ENCODE data around the gene EEF1A1. TPM values are rescaled to one million over a fixed set of nuclear protein-coding genes. Genes with fewer than 3 reads are reported as not detected.

Gene EEF1A1
- polyA plus RNA-seq, 1 of the 3 experiments (the other 2 are of a cell fraction): 10,787 TPM

- CTCF ChIA-PET: interaction anchor here (0.7 kb wide), 1 partner anchor 21 kb away, joined by 3 read pairs; no protein-coding TSS in a partner anchor
- Histone ChIP-seq H3K4me2 (no peak overlapping the region), H3K4me1 (ENCODE audit: control insufficient read depth in 1 of 2, insufficient read depth in 2 of 2, low read depth in 1 of 2, low read length in 1 of 2) (peaks cover 0 to 6% of the 10 kb centered on the region in 2 experiments; a peak in 2 of 4 replicates), H3K27me3 (ENCODE audit: insufficient read depth) (no peaks in the 10 kb centered on the region), H3K9me3 (no peaks in the 10 kb centered on the region), H3K4me3 (ENCODE audit: low read depth in 2 of 2, low read length in 1 of 2) (no peak overlapping the region), H3K27ac (ENCODE audit: low read depth in 2 of 2, low read length in 1 of 2) (no peak overlapping the region), H3K79me2 (ENCODE audit: insufficient read depth) (no peaks in the 10 kb centered on the region), H2AFZ (ENCODE audit: low read depth) (no peak overlapping the region), H4K20me1 (ENCODE audit: insufficient read depth) (no peaks in the 10 kb centered on the region), H3K36me3 (replicated peaks in 1 of 2; ENCODE audit: control insufficient read depth in 1 of 2, insufficient read depth in 2 of 2, low read length in 1 of 2) (no peaks in the 10 kb centered on the region), H3K9me2 (no peaks in the 10 kb centered on the region), H3F3A (replicated peaks; ENCODE audit: insufficient read depth) (no peaks in the 10 kb centered on the region), H3K9ac (no peak overlapping the region)
- no peak for TF ChIP-seq MEF2A (IDR thresholded peaks at IDR 0.05; ENCODE audit: borderline replicate concordance, low read depth)
- no peak for TF ChIP-seq YY1 (IDR thresholded peaks at IDR 0.05; ENCODE audit: low read depth)
- TF ChIP-seq FOSL2 (IDR thresholded peaks at IDR 0.05; ENCODE audit: borderline replicate concordance, low read depth): no peak
- no peak for TF ChIP-seq FOXM1 (IDR thresholded peaks at IDR 0.05; ENCODE audit: low read depth)
- TF ChIP-seq JUND (IDR thresholded peaks at IDR 0.05): no peak
- no peak for TF ChIP-seq ELF1 (IDR thresholded peaks at IDR 0.05)
- no peak for TF ChIP-seq ZBTB33 (IDR thresholded peaks at IDR 0.05; ENCODE audit: borderline replicate concordance, low read depth)
- TF ChIP-seq NFIC (IDR thresholded peaks at IDR 0.05; ENCODE audit: borderline replicate concordance): no peak
- no peak for TF ChIP-seq MAX (IDR thresholded peaks at IDR 0.05; ENCODE audit: low read depth)
- TF ChIP-seq REST (IDR thresholded peaks at IDR 0.05; ENCODE audit: low read depth, low read length): no peak
- TF ChIP-seq FOXJ3 (CRISPR knock-in tag; IDR thresholded peaks at IDR 0.05): no peak
- TF ChIP-seq RCOR1 (IDR thresholded peaks at IDR 0.05; ENCODE audit: low read length): no peak
- no peak for TF ChIP-seq GATA2 (CRISPR knock-in tag; IDR thresholded peaks at IDR 0.05)
- TF ChIP-seq CTCF (IDR thresholded peaks at IDR 0.05): no peak
- TF ChIP-seq PBX3 (IDR thresholded peaks at IDR 0.05): no peak
- TF ChIP-seq SIN3A (IDR thresholded peaks at IDR 0.05; ENCODE audit: borderline replicate concordance, low read depth, low read length): no peak
- no peak for TF ChIP-seq EP300 (IDR thresholded peaks at IDR 0.05; ENCODE audit: borderline replicate concordance in 1 of 2, low read depth in 1 of 2, low read length in 1 of 2)
- TF ChIP-seq IRF3 (IDR thresholded peaks at IDR 0.05; ENCODE audit: low read depth, low read length): no peak
- TF ChIP-seq RAD21 (IDR thresholded peaks at IDR 0.05; ENCODE audit: low read length): no peak
- no peak for TF ChIP-seq NRF1 (IDR thresholded peaks at IDR 0.05; ENCODE audit: low read depth, low read length)
- WGBS (ENCODE audit: low lambda C conversion rate): 94% methylated on average over 2 of the region's 2 CpGs
- POLR2A ChIA-PET: no interaction called here
- no peak for DNase-seq
Observed at GRCh38 chr6:73562558-73562957, 41.7 kb upstream of the EEF1A1 start.
